ENCODE measurements around the gene CNOT3.
"Not testable (repeated sequence)": the region's sequence is repeated elsewhere in the genome, so short reads cannot be mapped to it uniquely, and the experiment has no call there.

Gene CNOT3

DNA sequence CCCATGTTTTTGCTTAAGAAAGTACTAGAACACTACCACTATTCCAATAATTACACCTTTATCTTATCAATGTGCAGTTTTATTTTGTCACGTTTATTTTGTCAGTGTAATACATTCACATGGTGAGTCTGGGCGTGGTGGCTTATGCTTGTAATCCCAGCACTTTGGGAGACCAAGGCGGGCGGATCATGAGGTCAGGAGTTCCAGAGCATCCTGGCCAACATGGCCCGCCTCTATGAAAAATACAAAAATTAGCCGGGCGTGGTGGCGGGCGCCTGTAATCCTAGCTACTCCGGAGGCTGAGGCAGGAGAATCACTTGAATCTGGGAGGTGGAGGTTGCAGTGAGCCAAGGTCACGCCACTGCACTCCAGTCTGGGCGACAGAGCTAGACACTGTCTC is 56.9 kb downstream of the CNOT3 start:
- DNase-seq: not testable (repeated sequence)

DNA sequence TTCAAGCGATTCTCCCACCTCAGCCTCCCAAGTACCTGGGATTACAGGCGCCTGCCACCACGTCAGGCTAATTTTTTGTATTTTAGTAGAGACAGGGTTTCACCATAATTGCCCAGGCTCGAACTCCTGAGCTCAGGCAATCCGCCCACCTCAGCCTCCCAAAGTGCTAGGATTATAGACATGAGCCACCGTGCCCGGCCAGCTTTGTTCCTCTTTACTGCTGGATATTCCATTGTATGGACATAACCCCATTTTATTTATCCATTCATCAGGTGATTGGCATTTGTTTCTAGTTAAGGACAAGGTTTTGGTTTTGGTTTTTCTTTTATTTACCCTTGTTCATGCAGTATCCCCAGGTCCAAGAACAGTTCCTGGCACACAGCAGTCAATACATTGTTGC is 59.0 kb downstream of the CNOT3 start:
- DNase-seq: no peak

DNA sequence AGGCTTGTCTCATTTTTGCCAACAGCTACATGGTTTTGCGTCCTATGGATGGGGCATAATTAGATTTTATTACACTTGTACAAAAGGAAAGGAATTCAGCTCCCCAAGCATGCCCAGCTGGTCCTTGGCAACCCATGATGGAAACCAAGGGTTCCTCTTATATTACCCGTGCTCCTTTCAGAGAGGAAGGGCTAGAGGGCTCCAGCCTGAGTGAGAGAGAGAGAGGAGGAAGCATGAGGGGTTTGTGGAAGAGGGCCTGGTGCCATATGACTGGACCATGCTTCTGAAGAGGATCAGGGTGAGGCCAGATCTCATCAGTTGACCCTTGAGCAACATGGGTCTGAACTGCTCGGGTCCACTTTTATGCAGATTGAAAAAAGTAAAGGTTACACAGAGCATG is 59.6 kb downstream of the CNOT3 start:
- DNase-seq: no peak

- no peak for DNase-seq
These were observed 61.8 kb downstream of the CNOT3 start for GRCh38 chr19:54199401-54199800.

GRCh38 chr19:54201172-54201701 is 63.7 kb downstream of the CNOT3 start:
- DNase-seq: no peak

DNA sequence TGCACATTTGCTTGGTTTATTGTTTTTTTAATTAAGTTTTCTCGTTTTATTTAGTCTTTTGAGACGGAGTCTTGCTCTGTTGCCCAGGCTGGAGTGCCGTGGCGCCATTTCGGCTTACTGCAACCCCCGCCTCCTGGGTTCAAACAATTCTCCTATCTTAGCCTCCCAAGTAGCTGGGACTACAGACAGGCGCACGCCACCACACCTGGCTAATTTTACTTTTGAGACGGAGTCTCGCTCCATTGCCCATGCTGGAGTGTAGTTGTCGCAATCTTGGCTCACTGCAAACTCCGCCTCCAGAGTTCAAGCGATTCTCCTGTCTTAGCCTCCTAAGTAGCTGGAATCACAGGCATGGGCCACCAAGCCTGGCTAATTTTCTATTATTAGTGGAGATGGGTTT is 64.4 kb downstream of the CNOT3 start:
- no peak for DNase-seq

GRCh38 chr19:54203151-54203611 is 65.6 kb downstream of the CNOT3 start:
- no peak for DNase-seq

GRCh38 chr19:54204767-54205468 is 67.4 kb downstream of the CNOT3 start:
- no peak for DNase-seq
